HCT116 (cell line): ENCODE measurements around the gene BCAR3. TPM values are rescaled to one million over a fixed set of nuclear protein-coding genes. Genes with fewer than 3 reads are reported as not detected.
A peak's percentile ranks its signal among the peaks of the same experiment; 100 is the strongest.

ENCODE experiments used
- ATAC-seq: fragments of 200-7000 bp; cut with Tn5 transposase; 2 replicates; pipeline ENCODE4 v1.9.1; 2020; ENCODE audit warnings: mild to moderate bottlenecking, moderate library complexity
- BruUV-seq: library from RNA; stranded (reverse); fragments of 400-500 nt; replicated peaks from 2 replicates; lab custom pipeline; 2021; lab: Mats Ljungman, UMichigan
- CTCF ChIA-PET: fragments of 300-600 bp; sonication (Branson Sonifier 250); formaldehyde crosslinking; loops from one replicate; lab custom pipeline; 2021; ENCODE audit warnings: antibody characterized with exemption; lab: Charles Lee
- POLR2A ChIA-PET: fragments of 300-600, 350-600 bp; sonication (Branson Sonifier 250); formaldehyde crosslinking; loops from one replicate; lab custom pipeline; 2021; ENCODE audit warnings: antibody characterized with exemption; lab: Charles Lee
- RAD21 ChIA-PET, 2 experiments: fragments of 300-600 bp; sonication (Branson Sonifier 250); formaldehyde crosslinking; loops; one replicate each; lab custom pipeline; 2023; ENCODE audit warnings: low total read pairs in 2 of 2; ENCODE audit not compliant: uncharacterized antibody in 2 of 2, unreplicated experiment in 2 of 2, low non-redundant PET in 1 of 2; lab: Charles Lee
- DNase-seq: peaks from one replicate; pipeline ENCODE4 v3.0.0-alpha.2; 2010; ENCODE audit warnings: low read depth, low spot score
- H2AFZ ChIP-seq: fragments of 200-600 bp; shearing (Covaris generic), sonication (generic); 2 replicates; pipeline ENCODE4 v1.6.1; 2017; ENCODE audit warnings: low read depth, mixed run types, mixed read lengths, antibody characterized with exemption, low read length; ENCODE audit not compliant: poor library complexity, severe bottlenecking
- H3K27ac ChIP-seq: 2 replicates; pipeline ENCODE4 v1.5.1; 2012; ENCODE audit warnings: low read depth, low read length
- H3K27me3 ChIP-seq: fragments of 200-600 bp; sonication (generic); 2 replicates; pipeline ENCODE4 v1.6.1; 2016; ENCODE audit warnings: mixed run types, low read length, mixed read lengths; ENCODE audit not compliant: insufficient read depth
- H3K36me3 ChIP-seq, 2 experiments: fragments of 200-500 bp in 1 of 2; fragments of 200-600 bp in 1 of 2; sonication (Bioruptor generic) in 1 of 2; sonication (generic) in 1 of 2; 2 replicates each; pipeline versions ENCODE4 v1.5.1 to v1.6.1; 2014 to 2016; ENCODE audit warnings: low read length in 2 of 2, inconsistent platforms in 1 of 2, mixed read lengths in 1 of 2, mixed run types in 1 of 2; ENCODE audit not compliant: insufficient read depth in 2 of 2, control insufficient read depth in 1 of 2
- H3K4me1 ChIP-seq, 2 experiments: fragments of 200-600 bp in 1 of 2; sonication (generic) in 1 of 2; 2 replicates each; pipeline versions ENCODE4 v1.5.1 to v1.6.1; 2012 to 2017; ENCODE audit warnings: low read length in 2 of 2, inconsistent platforms in 1 of 2, mild to moderate bottlenecking in 1 of 2, mixed read lengths in 1 of 2, mixed run types in 1 of 2, moderate library complexity in 1 of 2; ENCODE audit not compliant: insufficient read depth in 2 of 2, control insufficient read depth in 1 of 2
- H3K4me2 ChIP-seq: fragments of 200-600 bp; sonication (generic); 2 replicates; pipeline ENCODE4 v1.6.1; 2017; ENCODE audit warnings: mixed run types, low read length, mixed read lengths
- H3K4me3 ChIP-seq, 2 experiments: fragments of 200-600 bp in 1 of 2; sonication (generic) in 1 of 2; replicated peaks in 1 of 2; 2 replicates each; pipeline ENCODE4 v1.5.1; 2011 to 2016; ENCODE audit warnings: low read length in 2 of 2, control low read depth in 1 of 2, low read depth in 1 of 2, mild to moderate bottlenecking in 1 of 2, mixed read lengths in 1 of 2, mixed run types in 1 of 2
- H3K79me2 ChIP-seq: fragments of 200-600 bp; sonication (generic); 2 replicates; pipeline ENCODE4 v1.6.1; 2017; ENCODE audit warnings: mild to moderate bottlenecking, mixed run types, low read length, moderate library complexity, mixed read lengths; ENCODE audit not compliant: insufficient read depth
- H3K9ac ChIP-seq: fragments of 200-600 bp; sonication (generic); 2 replicates; pipeline ENCODE4 v1.6.1; 2016; ENCODE audit warnings: low read length, mixed read lengths
- H3K9me2 ChIP-seq: fragments of 200-600 bp; sonication (generic), shearing (Covaris generic); 2 replicates; pipeline ENCODE4 v1.6.1; 2017; ENCODE audit warnings: mixed run types, mild to moderate bottlenecking, moderate library complexity; ENCODE audit not compliant: insufficient read depth
- H3K9me3 ChIP-seq, 2 experiments: fragments of 200-500 bp in 1 of 2; fragments of 200-600 bp in 1 of 2; sonication (Bioruptor generic) in 1 of 2; sonication (generic) in 1 of 2; 2 replicates each; pipeline ENCODE4 v1.6.1; 2014 to 2017; ENCODE audit warnings: low read length in 2 of 2, mixed read lengths in 2 of 2, inconsistent platforms in 1 of 2, low read depth in 1 of 2, mild to moderate bottlenecking in 1 of 2, mixed run types in 1 of 2, moderate library complexity in 1 of 2; ENCODE audit not compliant: control insufficient read depth in 1 of 2, insufficient read depth in 1 of 2
- H4K20me1 ChIP-seq: fragments of 200-600 bp; sonication (generic), shearing (Covaris generic); 2 replicates; pipeline ENCODE4 v1.6.1; 2017; ENCODE audit warnings: mixed run types, mild to moderate bottlenecking, moderate library complexity; ENCODE audit not compliant: insufficient read depth
- ATF3 ChIP-seq: IDR thresholded peaks from 2 replicates; pipeline ENCODE4 v1.6.1; 2012
- CBX3 ChIP-seq: IDR thresholded peaks from 2 replicates; pipeline ENCODE4 v1.6.1; 2012; ENCODE audit warnings: low read depth
- CEBPB ChIP-seq: IDR thresholded peaks from 2 replicates; pipeline ENCODE4 v1.6.1; 2012; ENCODE audit warnings: low read depth
- CTCF ChIP-seq, 3 experiments: fragments of 200-600 bp in 1 of 3; sonication (generic) in 1 of 3; IDR thresholded peaks in 2 of 3; conservative IDR thresholded peaks in 1 of 3; 2 replicates each; pipeline ENCODE4 v1.5.1; 2012 to 2017; ENCODE audit warnings: low read depth in 2 of 3, low read length in 2 of 3, antibody characterized with exemption in 1 of 3, borderline replicate concordance in 1 of 3, control low read depth in 1 of 3, mild to moderate bottlenecking in 1 of 3, mixed read lengths in 1 of 3, mixed run types in 1 of 3, moderate library complexity in 1 of 3; ENCODE audit not compliant: insufficient read depth in 1 of 3
- EGR1 ChIP-seq: IDR thresholded peaks from 2 replicates; pipeline ENCODE4 v1.6.1; 2012; ENCODE audit warnings: low read depth
- ELF1 ChIP-seq: IDR thresholded peaks from 2 replicates; pipeline ENCODE4 v1.6.1; 2012; ENCODE audit warnings: low read depth, borderline replicate concordance
- FOSL1 ChIP-seq: IDR thresholded peaks from 2 replicates; pipeline ENCODE4 v1.6.1; 2012; ENCODE audit warnings: low read depth
- JUND ChIP-seq: IDR thresholded peaks from 2 replicates; pipeline ENCODE4 v1.6.1; 2012
- MAX ChIP-seq: IDR thresholded peaks from 2 replicates; pipeline ENCODE4 v1.6.1; 2012
- POLR2A ChIP-seq: IDR thresholded peaks from 2 replicates; pipeline ENCODE4 v1.7.0; 2011; ENCODE audit warnings: borderline replicate concordance; ENCODE audit not compliant: insufficient read depth, insufficient read length; ENCODE audit errors: extremely low read depth
- RAD21 ChIP-seq: IDR thresholded peaks from 2 replicates; pipeline ENCODE4 v1.6.1; 2012; ENCODE audit warnings: low read depth, mild to moderate bottlenecking
- REST ChIP-seq: IDR thresholded peaks from 2 replicates; pipeline ENCODE4 v1.6.1; 2012; ENCODE audit warnings: low read depth
- SIN3A ChIP-seq: IDR thresholded peaks from 2 replicates; pipeline ENCODE4 v1.6.1; 2012; ENCODE audit warnings: low read depth
- SP1 ChIP-seq: IDR thresholded peaks from 2 replicates; pipeline ENCODE4 v1.6.1; 2012; ENCODE audit warnings: low read depth
- SRF ChIP-seq: IDR thresholded peaks from 2 replicates; pipeline ENCODE4 v1.6.1; 2012; ENCODE audit warnings: low read depth
- YY1 ChIP-seq: IDR thresholded peaks from 2 replicates; pipeline ENCODE4 v1.6.1; 2011; ENCODE audit warnings: low read length, low read depth, moderate library complexity, mild to moderate bottlenecking; ENCODE audit not compliant: insufficient replicate concordance; ENCODE audit errors: extremely low read depth
- ZBTB33 ChIP-seq: IDR thresholded peaks from 2 replicates; pipeline ENCODE4 v1.6.1; 2011; ENCODE audit warnings: mild to moderate bottlenecking, low read length, moderate library complexity; ENCODE audit not compliant: insufficient replicate concordance; ENCODE audit errors: extremely low read depth
- ZFX ChIP-seq: fragments of 450-650 bp; IDR thresholded peaks from 2 replicates; pipeline ENCODE4 v1.6.1; 2017
- ZNF274 ChIP-seq: fragments of 200-500 bp; sonication (Bioruptor generic); IDR thresholded peaks from 2 replicates; pipeline ENCODE4 v1.6.1; 2014; ENCODE audit warnings: mild to moderate bottlenecking, low read depth, low read length, inconsistent platforms
- intact Hi-C: fragments of 100-400 bp; cut with micrococcal nuclease; formaldehyde crosslinking; loops from 2 replicates; pipeline ENCODE4 v1.10.0; 2022
- total RNA-seq: library from RNA; stranded (reverse); gene quantifications from one replicate; pipeline ENCODE4 v1.2.1, GENCODE V29; 2021; ENCODE audit not compliant: unreplicated experiment

The BCAR3 gene
- total RNA-seq, 1 experiment from 2014 or later = 24.5 TPM

- CTCF ChIA-PET = no interaction called here
- Histone ChIP-seq H3K4me3 (0 out of 4 replicates have a peak overlapping the region, but pooled peaks of 1 of the 2 experiments have one; percentile 45), H3K27me3 (no peaks in the 10 kb centered on the region), H3K4me2 (peak overlapping the region; percentile 74), H3K79me2 (no peaks in the 10 kb centered on the region), H3K9ac (peak overlapping the region; percentile 71), H2AFZ (no peak overlapping the region), H3K9me2 (no peaks in the 10 kb centered on the region), H3K4me1 (peaks cover 39 to 96% of the 10 kb centered on the region in 2 experiments), H3K9me3 (no peaks in the 10 kb centered on the region), H3K36me3 (no peaks in the 10 kb centered on the region), H3K27ac (no peak overlapping the region), H4K20me1 (no peaks in the 10 kb centered on the region)
- POLR2A ChIA-PET = no interaction called here
- TF ChIP-seq MAX (no peak), EGR1 (no peak), CBX3 (no peak), SP1 (no peak), ZBTB33 (no peak), ATF3 (no peak), REST (no peak), FOSL1 (no peak), JUND (no peak), RAD21 (no peak), ZFX (no peak), CEBPB (no peak), POLR2A (no peak), SRF (no peak), CTCF (IDR thresholded peaks at IDR 0.05 in 2 of 3, conservative IDR thresholded peaks at IDR 0.05 in 1 of 3; ENCODE audit: borderline replicate concordance in 1 of 3, insufficient read depth in 1 of 3, low read depth in 2 of 3, low read length in 2 of 3) (no peak), ZNF274 (no peak), ELF1 (no peak), YY1 (no peak), SIN3A (no peak)
- ATAC-seq = no peak
- no peak for DNase-seq
- no TSS peak for BruUV-seq
- RAD21 ChIA-PET = no interaction called here
- intact Hi-C loops = no loop called here
Measured at GRCh38 chr1:93695411-93696005, 13.9 kb upstream of the BCAR3 start.
